GM21576 (cell line): ENCODE results near the gene FBXW11.
"Not testable (repeated sequence)": the region's sequence is repeated elsewhere in the genome, so short reads cannot be mapped to it uniquely, and the experiment has no call there.

Experiments used
- ATAC-seq: cut with Tn5 transposase; IDR thresholded peaks from one replicate; pipeline ENCODE4 v1.9.1; 2021; ENCODE audit warnings: mild to moderate bottlenecking, moderate library complexity; ENCODE audit not compliant: unreplicated experiment

FBXW11 gene

GRCh38 chr5:171915700-171916099 lies 90.7 kb downstream of the FBXW11 start:
- not testable (repeated sequence) for ATAC-seq

GRCh38 chr5:171914726-171915338 lies 91.6 kb downstream of the FBXW11 start:
- no peak for ATAC-seq

DNA sequence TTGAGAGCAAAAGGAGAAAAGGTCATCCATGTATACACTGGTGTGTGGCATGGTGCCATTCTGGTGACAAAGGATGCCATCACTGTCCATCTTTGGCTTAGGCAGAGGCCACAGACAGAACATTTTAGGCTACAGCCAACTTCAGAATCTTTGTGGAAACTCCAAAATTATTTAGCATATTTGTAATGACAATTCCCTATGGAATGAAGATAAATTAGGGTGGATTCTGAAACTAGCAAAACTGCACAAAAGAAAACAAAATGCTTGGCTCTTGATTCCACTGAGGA lies 92.5 kb downstream of the FBXW11 start:
- no peak for ATAC-seq

DNA sequence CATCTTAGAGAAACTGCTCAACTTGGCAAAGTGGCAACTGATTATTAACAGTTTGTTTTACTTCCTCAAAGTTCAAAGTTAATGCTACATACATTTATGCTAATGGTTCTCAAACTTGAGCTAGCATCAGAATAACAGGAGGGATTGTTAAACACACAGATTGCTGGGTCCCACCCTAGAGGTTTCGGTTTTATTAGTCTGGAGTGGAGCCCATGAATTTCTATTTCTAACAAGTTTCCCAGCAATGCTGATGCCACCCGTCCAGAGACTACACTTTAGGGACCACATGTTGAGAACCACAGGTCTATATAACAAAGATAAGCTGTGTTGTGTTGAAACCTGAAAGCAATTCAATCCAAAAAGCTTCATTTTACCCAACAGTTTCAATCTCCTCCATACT lies 95.3 kb downstream of the FBXW11 start:
- ATAC-seq, result no peak

DNA sequence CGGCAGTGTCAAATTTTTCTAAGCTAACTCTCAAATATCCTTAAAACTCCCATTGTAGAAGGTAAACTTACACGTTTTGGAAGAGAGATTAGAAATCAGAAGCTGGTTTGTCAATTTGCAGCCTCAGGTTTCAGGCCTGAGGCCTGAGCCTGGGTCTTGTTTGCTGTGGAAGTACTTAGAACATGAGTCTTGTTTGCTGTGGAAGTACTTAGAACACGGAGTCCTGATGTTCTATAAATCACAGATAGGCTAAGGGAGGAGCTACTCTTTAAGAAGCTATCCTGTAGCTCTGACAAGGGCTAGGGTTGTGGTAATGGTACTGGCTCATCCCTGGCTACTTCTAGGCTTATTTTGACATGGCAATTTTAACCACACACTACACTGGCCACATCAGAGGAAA lies 97.8 kb downstream of the FBXW11 start:
- ATAC-seq, result no peak

DNA sequence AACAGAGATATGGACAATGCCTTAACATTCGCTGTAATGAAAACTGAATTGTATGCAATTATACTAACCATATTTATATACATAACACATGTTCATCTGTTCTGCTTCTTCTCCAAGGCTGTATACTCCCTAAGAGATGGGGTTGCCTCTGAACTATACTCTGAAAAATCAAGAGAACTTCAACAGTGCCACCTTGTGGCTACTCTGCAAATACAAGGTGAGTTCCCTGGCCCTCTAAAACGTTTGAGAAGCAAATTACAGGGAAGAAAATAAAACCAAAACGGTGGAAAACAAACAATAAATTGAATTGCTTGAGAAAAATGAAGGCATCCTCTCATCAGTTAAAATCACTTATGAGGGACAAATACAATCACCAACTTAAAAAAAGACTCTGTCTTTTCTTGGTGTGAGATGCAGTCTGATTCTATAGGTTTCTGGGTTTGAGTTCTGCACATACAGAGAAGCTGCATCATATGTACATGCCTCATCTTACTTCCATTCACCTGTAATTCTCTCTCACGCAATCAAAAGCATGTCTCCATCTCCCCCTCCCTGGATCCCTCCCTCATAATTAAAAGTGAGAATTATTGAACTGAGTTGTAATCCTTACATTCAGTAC lies 98.6 kb downstream of the FBXW11 start:
- peak; percentile 62 for ATAC-seq

- ATAC-seq, result no peak
Measured at GRCh38 chr5:171906703-171907590, 99.5 kb downstream of the FBXW11 start.

DNA sequence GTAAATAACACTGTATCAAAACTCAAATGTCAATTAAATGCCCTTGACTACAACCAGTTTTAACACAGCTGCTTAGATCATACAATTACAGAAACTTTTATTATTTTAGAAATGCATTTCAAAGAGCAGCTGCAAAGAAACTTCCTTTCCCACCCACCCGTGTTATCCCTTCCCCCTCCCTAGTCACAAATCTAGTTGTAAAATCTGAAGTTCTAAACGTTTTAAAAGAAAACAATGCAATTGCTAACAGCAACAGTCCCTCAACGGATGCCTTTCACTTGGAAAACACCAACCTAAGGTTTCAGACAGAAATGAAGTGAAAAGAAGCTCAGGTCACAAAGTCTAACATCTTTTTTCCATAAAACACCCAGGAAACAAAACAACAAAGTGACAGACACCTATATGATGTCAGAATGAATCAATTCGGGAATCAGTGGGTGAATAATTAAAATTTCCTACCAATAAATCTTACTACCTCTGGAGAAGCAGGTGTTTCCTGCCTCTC lies 100.3 kb downstream of the FBXW11 start:
- ATAC-seq, result no peak

GRCh38 chr5:171904886-171905285 lies 101.6 kb downstream of the FBXW11 start:
- no peak for ATAC-seq

- no peak for ATAC-seq
Measured at GRCh38 chr5:171901764-171902163, 104.7 kb downstream of the FBXW11 start.

DNA sequence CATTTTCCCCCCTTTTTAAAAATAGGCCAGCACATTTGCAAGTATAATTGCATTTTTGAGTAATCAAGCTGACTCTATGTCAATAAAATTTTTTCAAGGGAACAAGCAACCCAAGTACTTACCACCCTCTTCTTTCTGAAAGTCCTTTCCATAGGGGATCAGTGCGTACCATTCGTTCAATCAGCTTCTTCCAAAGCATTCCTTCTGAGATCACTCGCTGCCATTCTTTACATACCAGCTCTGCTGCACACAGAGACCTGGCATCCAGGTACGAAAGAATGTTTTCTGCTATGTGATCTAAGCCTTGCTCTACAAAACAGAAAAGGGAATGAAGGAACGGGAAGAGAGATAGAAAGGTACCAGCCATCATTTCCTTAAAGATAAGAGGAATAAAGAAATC lies 106.6 kb downstream of the FBXW11 start:
- ATAC-seq, result no peak

DNA sequence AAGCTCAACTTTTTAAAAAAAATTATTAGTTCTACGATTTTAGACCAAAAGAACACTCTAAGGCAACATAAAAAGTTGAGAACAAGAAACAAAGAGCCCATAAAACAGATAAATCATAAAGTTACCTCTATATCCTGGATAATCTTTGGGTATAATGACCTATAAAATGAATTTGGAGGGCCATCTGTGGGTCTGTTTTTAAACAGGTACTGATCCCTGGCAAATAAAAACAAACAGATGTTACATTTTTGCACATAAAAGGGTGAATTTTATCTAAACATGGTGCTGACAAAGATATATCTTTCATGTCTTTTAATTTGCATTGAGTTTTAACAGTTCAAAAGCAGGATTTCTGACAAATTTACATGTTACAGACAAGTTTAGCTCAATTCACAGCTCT lies 107.6 kb downstream of the FBXW11 start:
- ATAC-seq, result no peak

GRCh38 chr5:171898386-171898785 lies 108.1 kb downstream of the FBXW11 start:
- no peak for ATAC-seq

DNA sequence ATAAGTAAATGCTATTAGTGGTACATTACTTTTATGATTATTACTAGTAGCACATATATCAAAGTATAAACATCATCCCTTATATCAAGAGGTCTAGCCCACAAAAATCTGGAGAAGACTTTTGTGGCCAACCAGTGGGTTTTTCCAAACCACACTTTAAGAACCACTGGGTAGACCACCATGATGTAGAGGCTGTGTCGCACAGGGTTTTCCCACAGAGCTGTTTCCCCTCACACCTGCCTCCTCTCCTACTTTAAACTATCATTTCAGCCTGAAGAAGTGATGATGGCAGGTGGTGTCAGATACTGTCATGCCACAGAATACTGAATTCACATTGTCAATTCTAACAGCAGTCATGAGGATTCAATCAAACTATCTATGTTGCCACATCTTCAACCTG lies 109.2 kb downstream of the FBXW11 start:
- ATAC-seq, result no peak

- ATAC-seq, result no peak
Measured at GRCh38 chr5:171895081-171895480, 111.4 kb downstream of the FBXW11 start.

DNA sequence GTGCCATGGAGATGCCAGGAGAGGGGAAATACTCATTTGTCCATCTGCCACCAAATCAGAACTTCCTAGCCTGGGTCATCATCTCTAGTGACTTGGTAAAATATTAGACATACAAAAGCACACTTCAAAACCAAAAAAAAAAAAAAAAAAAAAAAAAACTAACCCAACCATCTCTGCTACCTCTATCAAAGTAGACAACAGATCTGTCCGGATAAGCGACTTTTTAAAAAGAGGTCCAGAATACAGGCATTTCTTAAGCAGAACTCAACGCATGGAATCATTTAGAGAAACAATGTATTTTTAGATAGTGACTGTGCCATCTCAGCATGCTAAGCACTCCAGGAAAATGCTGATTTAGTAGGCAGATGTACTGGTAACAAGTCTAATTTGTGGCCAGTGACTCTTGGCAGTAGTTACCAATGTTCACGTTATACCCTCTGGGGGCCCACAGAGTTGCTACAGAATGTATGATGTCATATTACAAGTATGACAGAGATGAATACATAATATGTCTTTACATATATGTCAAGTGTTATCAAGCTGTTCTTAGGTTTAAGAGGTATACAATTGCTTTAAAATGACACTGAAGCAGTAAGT lies 113.0 kb downstream of the FBXW11 start:
- ATAC-seq, result no peak

DNA sequence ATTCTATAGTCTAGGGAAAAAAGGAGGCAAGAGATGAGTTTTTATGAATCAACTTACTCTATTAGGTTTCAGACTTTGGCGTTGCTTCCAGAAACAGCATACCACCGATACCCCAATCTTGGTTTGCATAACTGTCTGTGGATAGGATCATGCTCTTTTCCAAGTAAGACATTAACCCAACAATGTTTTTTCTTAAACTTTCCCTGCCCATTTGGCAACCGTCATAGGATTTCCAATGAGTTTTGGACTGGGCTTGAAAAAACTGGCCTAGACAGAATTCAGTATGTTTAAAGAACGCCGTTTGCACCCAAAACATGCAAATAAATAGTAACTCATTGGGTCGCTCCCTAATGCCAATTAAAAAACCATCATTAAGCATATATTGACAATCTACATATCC lies 114.8 kb downstream of the FBXW11 start:
- ATAC-seq, result no peak

DNA sequence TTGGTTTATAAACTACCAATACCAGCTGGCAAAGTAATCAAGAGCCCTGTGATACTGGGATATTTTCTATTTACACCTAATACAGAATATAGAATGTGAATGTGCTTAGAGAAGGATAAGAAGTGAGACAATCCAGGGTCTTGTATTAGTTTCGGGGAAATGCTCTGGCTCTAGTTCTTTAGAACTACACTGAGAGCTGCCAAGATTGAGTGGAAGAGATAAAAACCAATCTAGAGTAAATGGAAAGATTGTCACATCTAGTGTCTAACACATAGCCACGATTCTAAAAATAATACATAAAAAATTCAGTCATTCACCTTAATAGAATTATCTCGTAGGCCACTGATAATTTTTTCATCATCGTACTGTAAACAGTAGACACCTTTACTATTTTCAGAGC lies 115.3 kb downstream of the FBXW11 start:
- ATAC-seq, result no peak

DNA sequence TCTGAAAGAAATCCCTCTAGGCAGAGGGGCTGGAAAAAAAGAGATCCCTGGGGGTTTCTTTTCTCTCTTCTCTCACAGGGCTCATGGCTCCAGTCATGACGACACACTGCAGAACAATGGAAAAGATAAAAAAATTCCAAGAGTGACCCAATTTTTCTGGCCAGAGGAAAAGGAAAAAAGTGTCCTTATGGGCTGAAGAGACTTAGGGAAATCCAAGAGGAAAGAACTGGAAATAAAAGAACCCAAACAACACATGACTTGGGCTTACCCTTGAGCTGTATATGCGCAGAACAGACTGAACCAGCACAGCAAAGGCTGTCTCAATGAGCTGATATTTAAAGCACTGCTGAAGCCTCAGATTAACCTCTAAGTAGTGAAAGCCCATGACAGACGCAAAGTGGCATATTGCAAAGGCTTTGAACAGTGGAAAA lies 118.4 kb downstream of the FBXW11 start:
- no peak for ATAC-seq

DNA sequence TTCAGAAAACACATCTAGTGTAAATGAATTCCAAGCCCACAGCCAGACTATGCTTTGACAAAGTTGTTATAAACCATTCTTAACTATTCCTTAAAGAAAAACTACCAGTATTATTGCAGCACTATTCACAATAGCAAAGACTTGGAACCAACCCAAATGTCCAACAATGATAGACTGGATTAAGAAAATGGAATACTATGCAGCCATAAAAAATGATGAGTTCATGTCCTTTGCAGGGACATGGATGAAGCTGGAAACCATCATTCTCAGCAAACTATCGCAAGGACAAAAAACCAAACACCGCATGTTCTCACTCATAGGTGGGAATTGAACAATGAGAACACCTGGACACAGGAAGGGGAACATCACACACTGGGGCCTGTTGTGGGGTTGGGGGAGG lies 120.4 kb downstream of the FBXW11 start:
- ATAC-seq, result not testable (repeated sequence)

DNA sequence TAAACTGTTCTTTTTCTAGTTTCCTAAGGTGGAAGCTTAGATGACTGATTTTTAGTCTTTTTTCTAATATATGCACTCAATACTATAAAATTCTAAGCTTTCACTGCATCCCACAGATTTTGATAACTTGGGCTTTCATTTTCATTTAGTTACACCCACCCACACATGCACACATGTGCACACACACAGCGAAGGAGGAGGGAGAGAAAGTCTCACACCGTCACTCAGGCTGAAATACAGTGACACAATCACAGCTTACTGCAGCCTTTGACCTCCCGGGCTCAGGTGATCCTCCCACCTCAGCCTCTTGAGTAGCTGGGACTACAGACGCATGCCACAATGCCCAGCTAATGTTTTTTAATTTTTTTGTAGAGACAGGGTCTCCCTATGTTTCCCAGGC lies 124.3 kb downstream of the FBXW11 start:
- ATAC-seq, result no peak

DNA sequence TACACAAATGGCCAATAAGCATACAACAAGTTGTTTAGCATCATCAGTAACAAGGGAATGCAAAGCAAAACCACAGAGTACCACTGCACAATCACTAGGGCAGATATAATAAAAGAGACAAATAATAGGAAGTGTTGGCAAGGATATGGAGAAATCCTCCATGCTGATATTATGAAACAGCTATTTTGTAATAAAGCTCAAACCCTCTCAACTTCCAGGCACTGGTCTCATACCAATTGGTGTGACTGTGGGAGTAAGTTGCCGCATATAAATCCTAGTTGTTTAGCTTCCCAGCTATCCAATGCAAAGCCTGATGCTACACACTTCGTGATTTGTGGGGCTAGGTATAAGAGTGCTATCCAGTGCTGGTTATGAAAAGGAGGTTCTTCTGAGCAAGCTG lies 132.2 kb downstream of the FBXW11 start:
- no peak for ATAC-seq
